ENCODE data around the gene MEGF8. TPM values are rescaled to one million over a fixed set of nuclear protein-coding genes. Genes with fewer than 3 reads are reported as not detected.

MEGF8 gene
- total RNA-seq, 1 experiment from 2014 or later = 11.6 TPM

GRCh38 chr19:42303876-42304275 is 21.6 kb upstream of the MEGF8 start:
- no peak for DNase-seq (ENCODE audit: low read depth)

GRCh38 chr19:42306646-42307045 is 18.8 kb upstream of the MEGF8 start:
- DNase-seq (ENCODE audit: low read depth) = no peak

GRCh38 chr19:42309686-42310085 is 15.7 kb upstream of the MEGF8 start:
- no peak for DNase-seq (ENCODE audit: low read depth)

DNA sequence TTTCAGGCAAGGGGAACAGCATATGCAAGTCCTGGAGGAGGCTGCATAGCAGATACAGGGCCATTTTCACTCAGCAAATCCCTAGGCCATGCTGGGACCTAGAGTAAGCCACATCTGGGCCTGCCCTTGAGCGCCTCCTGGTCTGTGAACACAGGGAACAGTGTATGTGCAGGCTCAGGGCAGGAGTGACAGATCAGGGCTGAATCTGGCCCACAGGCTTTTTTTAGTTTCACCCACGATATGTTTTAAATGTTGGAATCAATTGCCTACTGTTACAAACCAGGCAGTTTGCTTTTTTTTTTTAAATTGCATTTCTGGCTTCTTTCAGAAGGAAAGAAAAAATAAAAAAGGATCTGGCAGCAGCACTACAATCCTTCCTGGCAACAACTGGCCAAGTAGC is 13.8 kb upstream of the MEGF8 start:
- no peak for DNase-seq (ENCODE audit: low read depth)

- DNase-seq (ENCODE audit: low read depth) = no peak
Measured at GRCh38 chr19:42312370-42312769, 13.1 kb upstream of the MEGF8 start.

DNA sequence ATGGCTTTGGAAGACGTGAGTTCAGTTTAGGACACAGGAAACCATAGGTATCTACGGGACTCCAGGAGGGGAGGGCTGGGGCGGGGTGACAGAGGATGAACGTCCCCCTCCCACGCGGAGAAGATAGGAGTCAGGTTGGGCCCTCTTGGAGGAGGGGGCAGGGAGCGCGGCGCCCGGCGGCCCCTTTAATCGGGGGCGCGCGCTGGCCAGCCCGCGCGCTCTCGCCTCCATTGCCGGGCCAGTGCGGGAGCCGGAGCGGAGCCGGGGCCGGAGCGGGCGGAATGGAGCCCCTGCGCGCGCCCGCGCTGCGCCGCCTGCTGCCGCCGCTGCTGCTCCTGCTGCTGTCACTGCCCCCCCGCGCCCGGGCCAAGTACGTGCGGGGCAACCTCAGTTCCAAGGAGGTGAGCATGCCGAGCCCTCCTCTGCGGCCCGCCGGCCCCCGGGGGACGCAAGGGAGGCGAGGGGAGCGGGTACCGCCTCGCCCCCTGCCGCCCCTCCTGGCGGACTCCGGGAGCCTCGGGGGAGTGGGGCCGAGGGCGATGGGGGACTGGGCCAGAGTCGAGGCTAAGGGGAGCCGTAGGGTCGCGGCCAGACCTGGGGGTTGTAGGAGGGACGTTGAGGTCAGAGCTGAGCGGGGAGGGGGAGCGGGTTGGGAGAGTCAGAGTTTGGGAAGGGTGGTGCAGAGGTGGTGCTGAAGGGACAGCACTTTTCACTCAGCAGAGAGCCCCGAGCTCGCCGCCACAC is 12.2 kb upstream of the MEGF8 start, which contains the start of gene TMEM145:
Gene TMEM145 (plus strand): TSS at position 214 of the 744 bp plus-strand sequence. CDS start 68 bp downstream, at position 282.
- peak; percentile 68 for DNase-seq (ENCODE audit: low read depth)

DNA sequence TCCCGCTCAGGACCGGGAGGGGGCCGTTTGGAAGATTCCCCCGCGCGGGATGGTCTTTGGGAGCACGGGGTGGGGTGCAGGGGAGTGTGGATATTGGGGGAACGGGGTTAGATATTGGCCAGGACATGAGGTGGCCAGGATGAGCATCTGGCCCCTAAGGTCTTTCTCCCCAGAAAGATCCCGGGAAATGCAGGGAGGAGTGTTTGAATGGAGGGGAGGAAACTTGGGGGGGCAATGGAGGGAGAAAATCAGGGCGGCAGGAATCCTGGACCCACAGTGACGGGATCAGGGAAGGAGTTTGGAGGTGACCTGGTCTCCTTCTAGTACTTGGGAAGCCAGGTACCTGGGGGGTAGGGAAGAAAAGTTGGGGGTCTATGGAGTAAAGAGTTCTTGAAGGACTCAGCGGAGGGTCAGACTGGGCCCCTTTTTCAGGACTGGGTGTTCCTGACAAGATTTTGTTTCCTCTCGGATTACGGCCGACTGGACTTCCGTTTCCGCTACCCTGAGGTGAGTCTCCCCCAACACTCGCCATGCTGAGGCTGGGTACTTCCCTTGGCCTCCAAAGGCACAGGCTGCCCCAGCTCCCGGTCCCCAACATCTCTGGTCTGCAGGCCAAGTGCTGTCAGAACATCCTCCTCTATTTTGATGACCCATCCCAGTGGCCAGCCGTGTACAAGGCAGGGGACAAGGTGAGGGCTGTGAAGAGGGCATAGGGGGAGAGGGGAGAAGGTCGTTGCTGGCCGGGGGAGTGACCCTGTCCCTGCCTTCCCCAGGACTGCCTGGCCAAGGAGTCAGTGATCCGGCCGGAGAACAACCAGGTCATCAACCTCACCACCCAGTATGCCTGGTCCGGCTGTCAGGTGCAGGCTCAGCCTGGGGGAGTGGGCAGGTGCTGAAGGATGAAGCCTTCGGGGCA is 11.3 kb upstream of the MEGF8 start:
- no peak for DNase-seq (ENCODE audit: low read depth)

- DNase-seq (ENCODE audit: low read depth) = no peak
Measured at GRCh38 chr19:42315024-42315423, 10.4 kb upstream of the MEGF8 start.

DNA sequence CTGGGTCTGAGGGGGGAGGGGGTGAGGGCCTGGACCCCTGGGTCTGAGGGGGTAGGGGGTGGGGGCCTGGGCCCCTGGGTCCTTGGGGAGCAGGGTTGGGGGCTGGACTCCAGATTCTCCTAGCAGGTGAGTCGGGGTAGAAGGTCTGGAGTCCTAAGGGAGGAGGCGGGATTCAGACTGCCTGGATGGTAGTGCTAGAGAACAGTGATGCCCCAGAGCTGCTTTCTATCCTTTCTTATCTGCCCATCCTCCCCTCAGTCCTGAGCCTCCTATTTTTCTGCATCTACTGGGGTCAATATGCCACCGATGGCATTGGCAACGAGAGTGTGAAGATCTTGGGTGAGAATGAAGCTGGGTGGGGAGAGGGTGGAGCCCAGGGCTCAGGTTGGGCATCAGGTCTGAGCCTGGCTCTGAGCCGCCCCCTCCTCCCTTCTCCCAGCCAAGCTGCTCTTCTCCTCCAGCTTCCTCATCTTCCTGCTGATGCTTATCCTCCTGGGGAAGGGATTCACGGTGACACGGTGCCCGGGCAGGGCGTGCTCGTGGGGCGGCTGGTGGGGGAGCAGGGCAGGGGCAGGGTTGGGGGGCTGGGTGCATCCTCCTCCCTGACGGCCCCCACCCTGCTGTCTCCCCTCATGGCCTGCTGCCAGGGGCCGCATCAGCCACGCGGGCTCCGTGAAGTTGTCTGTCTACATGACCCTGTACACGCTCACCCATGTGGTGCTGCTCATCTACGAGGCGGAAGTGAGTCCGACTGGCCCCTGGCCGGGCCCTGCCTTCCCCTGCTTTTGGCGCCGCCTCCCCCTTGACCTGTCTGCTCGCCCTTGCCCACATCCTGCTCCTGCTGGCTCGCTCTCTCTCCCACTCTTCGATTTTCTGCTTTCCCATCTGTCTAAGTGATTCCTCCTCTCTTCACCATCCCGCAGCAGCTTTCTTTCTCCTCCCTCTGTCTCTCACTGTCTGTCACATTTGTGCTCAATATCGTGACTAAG is 8.9 kb upstream of the MEGF8 start:
- peak; percentile 85 for DNase-seq (ENCODE audit: low read depth)

DNA sequence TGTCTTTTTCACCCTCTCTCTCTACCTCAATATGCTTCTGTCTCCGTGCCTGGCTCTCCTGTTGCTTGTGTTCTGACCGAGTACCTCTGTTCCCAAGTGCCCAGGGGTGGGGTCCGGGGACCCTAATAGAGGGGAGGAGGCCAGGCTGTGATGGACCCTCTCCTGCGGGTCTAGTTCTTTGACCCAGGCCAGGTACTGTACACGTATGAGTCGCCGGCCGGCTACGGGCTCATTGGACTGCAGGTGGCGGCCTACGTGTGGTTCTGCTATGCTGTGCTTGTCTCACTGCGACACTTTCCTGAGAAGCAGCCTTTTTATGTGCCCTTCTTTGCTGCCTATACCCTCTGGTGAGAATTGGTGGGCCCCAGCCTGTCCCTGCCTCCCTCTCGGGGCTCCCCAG is 7.9 kb upstream of the MEGF8 start:
- DNase-seq (ENCODE audit: low read depth) = no peak

- no peak for DNase-seq (ENCODE audit: low read depth)
Measured at GRCh38 chr19:42322305-42322704, 3.1 kb upstream of the MEGF8 start.

- no peak for DNase-seq (ENCODE audit: low read depth)
Measured at GRCh38 chr19:42323473-42323851, 2.0 kb upstream of the MEGF8 start.

DNA sequence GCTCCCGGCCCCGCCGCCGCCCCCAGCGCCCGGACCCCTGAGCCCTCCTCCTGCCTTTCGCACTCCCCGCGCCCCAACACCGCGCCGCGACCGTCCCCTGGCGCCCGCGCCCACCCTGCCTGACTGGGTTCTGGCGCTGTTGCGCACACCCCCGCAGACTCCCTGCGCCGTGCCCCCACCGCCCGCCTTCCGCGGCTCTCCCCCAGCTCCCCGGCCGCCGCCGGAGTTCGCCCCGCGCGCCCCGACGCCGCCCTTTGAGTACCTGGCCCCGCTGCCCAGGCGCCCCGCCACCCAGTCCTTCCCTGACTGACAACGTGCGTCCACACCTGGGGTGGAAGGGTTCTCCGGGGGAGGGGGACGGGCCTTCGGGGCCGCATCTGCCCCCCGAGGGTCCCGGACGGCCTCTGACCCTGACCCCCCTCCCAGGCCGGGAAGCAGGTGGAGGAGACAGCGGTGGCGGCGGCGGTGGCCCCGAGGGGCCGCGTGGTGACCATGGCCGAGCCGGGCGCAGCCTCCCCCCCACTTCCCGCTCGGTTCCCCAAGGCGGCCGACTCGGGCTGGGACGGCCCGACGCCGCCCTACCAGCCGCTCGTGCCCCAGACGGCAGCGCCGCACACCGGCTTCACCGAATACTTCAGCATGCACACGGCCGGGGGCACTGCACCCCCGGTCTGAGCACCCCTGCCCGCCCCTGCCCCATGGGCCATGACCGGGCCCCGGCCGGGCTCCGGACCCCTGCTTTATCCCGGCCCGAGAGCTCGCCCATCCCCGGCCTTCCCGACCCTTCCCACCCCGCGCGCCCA is 1.4 kb upstream of the MEGF8 start:
- DNase-seq (ENCODE audit: low read depth) = peak; percentile 48

DNA sequence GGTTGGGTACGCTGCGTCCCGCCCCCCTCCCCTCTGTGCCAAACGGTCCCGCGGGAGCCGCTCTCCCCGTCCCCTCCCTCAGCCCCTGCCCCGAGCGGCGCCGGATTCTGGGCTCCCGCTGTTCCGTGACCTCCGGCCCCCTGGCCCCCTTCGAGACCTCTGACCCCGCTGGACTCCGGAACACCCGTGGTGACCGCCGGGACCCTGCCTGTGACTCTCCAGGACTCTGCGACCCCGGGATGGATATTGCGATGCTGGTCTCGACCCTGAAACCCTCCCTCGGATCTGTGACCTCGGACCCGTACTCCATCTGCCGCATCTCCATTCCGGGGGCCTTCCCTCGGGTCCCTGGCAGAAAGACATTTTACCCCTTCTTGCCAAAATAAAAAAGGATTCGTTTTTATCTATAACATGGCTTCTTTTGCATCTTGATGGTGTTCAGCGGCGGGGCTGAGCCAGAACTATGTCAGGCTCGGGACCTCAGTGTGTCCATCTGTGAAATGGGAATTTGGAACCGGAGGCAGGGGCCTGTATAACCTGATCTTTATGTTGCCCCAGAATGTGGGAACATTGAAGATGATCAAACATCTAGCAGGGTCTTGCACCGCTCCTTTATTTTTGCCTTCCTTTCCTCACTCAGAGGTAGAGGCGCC is 654 bp upstream of the MEGF8 start:
- DNase-seq (ENCODE audit: low read depth) = no peak

GRCh38 chr19:42325896-42326771 is 699 bp downstream of the MEGF8 start:
- DNase-seq (ENCODE audit: low read depth) = no peak

- no peak for DNase-seq (ENCODE audit: low read depth)
Measured at GRCh38 chr19:42326969-42327368, 1.5 kb downstream of the MEGF8 start.

DNA sequence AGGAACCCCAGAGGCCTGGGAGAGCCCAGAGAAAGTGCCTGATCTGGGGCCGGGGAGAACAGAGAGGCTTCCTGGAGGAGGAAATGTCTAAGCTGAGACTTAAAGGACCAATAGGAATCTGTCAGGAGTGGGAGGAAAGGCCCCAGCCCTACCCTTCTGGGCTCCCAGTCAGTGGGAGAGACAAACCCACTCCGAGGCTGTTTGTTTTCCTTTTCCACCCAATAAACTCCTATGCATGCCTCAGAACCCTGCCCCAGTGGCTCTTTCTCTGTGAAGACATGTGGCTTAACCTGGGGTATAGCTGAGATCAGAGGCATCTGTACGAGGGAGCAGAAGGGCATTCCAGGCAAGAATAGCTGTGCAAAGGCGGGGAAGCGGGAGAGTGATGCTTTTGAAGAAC is 1.9 kb downstream of the MEGF8 start:
- no peak for DNase-seq (ENCODE audit: low read depth)

DNA sequence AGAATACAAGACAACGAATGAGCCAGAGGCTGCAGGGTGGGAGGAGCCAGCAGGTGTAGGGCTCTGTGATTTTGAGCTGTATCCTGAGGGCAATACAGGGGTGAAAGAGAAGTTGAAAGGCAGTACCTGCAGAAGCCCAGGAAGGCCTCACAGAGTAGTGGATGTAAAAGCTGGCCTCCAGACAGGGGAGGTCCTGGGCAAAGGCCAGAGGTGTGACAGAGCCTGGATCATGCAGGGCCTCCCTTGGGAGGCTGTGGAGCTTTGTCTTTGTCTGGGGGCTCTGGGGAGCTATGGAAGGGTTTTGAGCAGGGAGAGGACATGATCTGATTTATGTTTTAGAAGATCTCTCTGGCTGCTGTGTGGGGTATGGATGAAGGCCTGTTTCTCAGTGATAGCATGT is 2.7 kb downstream of the MEGF8 start:
- no peak for DNase-seq (ENCODE audit: low read depth)

DNA sequence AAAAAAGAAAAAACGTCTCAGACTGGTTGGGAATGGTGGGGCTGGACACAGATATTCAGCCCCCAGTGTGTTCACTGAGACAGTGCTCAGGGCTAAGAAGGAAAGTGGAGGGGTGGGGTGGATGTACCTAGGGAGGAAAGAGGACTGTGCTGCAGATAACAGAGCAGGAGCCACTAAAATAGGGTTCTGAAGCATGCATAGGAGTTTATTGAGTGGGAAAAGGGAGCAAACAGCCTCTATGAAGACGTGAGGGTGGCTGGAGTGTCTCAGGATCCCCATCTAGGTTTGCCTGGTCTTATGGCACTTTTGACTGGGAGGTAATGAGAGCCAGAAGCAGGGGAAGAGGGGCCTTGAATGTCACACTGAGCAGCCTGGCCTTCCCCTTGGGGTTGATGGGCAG is 3.4 kb downstream of the MEGF8 start:
- DNase-seq (ENCODE audit: low read depth) = no peak

Data from Daoy (cell line).